Smooth muscle cell (in vitro differentiated cells): ENCODE results near the gene B4GALT6. TPM values are rescaled to one million over a fixed set of nuclear protein-coding genes. Genes with fewer than 3 reads are reported as not detected.

ENCODE experiments used
- DNase-seq: peaks from one replicate; lab custom pipeline; 2025; ENCODE audit not compliant: unreplicated experiment; lab: John Stamatoyannopoulos, UW
- H2AFZ ChIP-seq: fragments of 200-600 bp; sonication (generic); 2 replicates; pipeline ENCODE4 v1.6.0; 2016; ENCODE audit warnings: antibody characterized with exemption, low read depth, mild to moderate bottlenecking
- H3F3A ChIP-seq: fragments of 200-600 bp; sonication (generic); 2 replicates; pipeline ENCODE4 v1.6.0; 2017; ENCODE audit warnings: antibody characterized with exemption, low read depth
- H3K27ac ChIP-seq: fragments of 200-600 bp; sonication (generic); 2 replicates; pipeline ENCODE4 v1.5.1; 2016; ENCODE audit warnings: low read depth, mild to moderate bottlenecking
- H3K27me3 ChIP-seq: fragments of 200-600 bp; sonication (generic); 2 replicates; pipeline ENCODE4 v1.6.1; 2016; ENCODE audit warnings: low read depth, mild to moderate bottlenecking
- H3K36me3 ChIP-seq: fragments of 200-600 bp; sonication (generic); 2 replicates; pipeline ENCODE4 v1.5.1; 2016; ENCODE audit warnings: low read depth
- H3K4me1 ChIP-seq: fragments of 200-600 bp; sonication (generic); 2 replicates; pipeline ENCODE4 v1.5.1; 2016; ENCODE audit warnings: low read depth
- H3K4me2 ChIP-seq: fragments of 200-600 bp; sonication (generic); 2 replicates; pipeline ENCODE4 v1.6.0; 2016; ENCODE audit warnings: mild to moderate bottlenecking
- H3K4me3 ChIP-seq: fragments of 200-600 bp; sonication (generic); 2 replicates; pipeline ENCODE4 v1.5.1; 2016; ENCODE audit warnings: mild to moderate bottlenecking
- H3K79me2 ChIP-seq: fragments of 200-600 bp; sonication (generic); 2 replicates; pipeline ENCODE4 v1.6.0; 2016; ENCODE audit warnings: low read depth, mild to moderate bottlenecking
- H3K9ac ChIP-seq: fragments of 200-600 bp; sonication (generic); 2 replicates; pipeline ENCODE4 v1.6.0; 2016; ENCODE audit warnings: low read depth
- H3K9me3 ChIP-seq: fragments of 200-600 bp; sonication (generic); replicated peaks from 2 replicates; pipeline ENCODE4 v1.5.1; 2016; ENCODE audit warnings: low read depth
- H4K20me1 ChIP-seq: fragments of 200-600 bp; sonication (generic); 2 replicates; pipeline ENCODE4 v1.6.0; 2016; ENCODE audit warnings: low read depth
- CTCF ChIP-seq: fragments of 200-600 bp; sonication (generic); IDR thresholded peaks from 2 replicates; pipeline ENCODE4 v1.5.1; 2017; ENCODE audit warnings: borderline replicate concordance, mild to moderate bottlenecking, antibody characterized with exemption; ENCODE audit not compliant: insufficient read depth, poor library complexity, severe bottlenecking
- WGBS: methylation state at CpG from one replicate; pipeline ENCODE4 v1.1.7; 2016; ENCODE audit warnings: low lambda C conversion rate; 5-methylcytosine and 5-hydroxymethylcytosine counted together
- polyA plus RNA-seq: library from polyadenylated mRNA; unstranded; fragments of >200 nt; fragmentation: Nextera tagmentation; extraction: Ambion mirVana; gene quantifications from 2 replicates; pipeline ENCODE4 v1.2.1, GENCODE V29; 2016
- total RNA-seq: library from RNA; depleted of rRNA; stranded (reverse); fragments of >200 nt; gene quantifications from 2 replicates; pipeline ENCODE4 v1.2.3, GENCODE V29; 2014

B4GALT6 gene
- total and polyA plus RNA-seq, 2 experiments from 2014 or later: 4.0 to 15.1 TPM

- Histone ChIP-seq H4K20me1 (no peaks in the 10 kb centered on the region), H3K4me3 (no peak overlapping the region), H3K36me3 (no peaks in the 10 kb centered on the region), H3K27me3 (no peaks in the 10 kb centered on the region), H3F3A (no peaks in the 10 kb centered on the region), H3K27ac (no peak overlapping the region), H3K9me3 (no peaks in the 10 kb centered on the region), H2AFZ (no peak overlapping the region), H3K79me2 (no peaks in the 10 kb centered on the region), H3K4me1 (no peaks in the 10 kb centered on the region), H3K4me2 (no peak overlapping the region), H3K9ac (no peak overlapping the region)
- WGBS: 76% methylated on average over 7 of the region's 7 CpGs
- no peak for DNase-seq
- TF ChIP-seq CTCF: no peak
Observed at GRCh38 chr18:31719363-31720006, 35.1 kb upstream of the B4GALT6 start.

- no peak overlapping the region for H3K4me3 ChIP-seq
- H3K9me3 ChIP-seq: no peaks in the 10 kb centered on the region
- no peak overlapping the region for H3K4me2 ChIP-seq
- H3K27me3 ChIP-seq: no peaks in the 10 kb centered on the region
- WGBS: 98% methylated on average over 3 of the region's 3 CpGs
- no peak overlapping the region for H2AFZ ChIP-seq
- TF ChIP-seq CTCF: no peak
- no peaks in the 10 kb centered on the region for H3K79me2 ChIP-seq
- no peaks in the 10 kb centered on the region for H3K4me1 ChIP-seq
- H3K36me3 ChIP-seq: no peaks in the 10 kb centered on the region
- H3K27ac ChIP-seq: no peak overlapping the region
- H4K20me1 ChIP-seq: no peaks in the 10 kb centered on the region
- no peak overlapping the region for H3K9ac ChIP-seq
- no peaks in the 10 kb centered on the region for H3F3A ChIP-seq
- DNase-seq: no peak
Observed at GRCh38 chr18:31718386-31718785, 34.0 kb upstream of the B4GALT6 start.

GRCh38 chr18:31716362-31716761 lies 32.0 kb upstream of the B4GALT6 start:
- Histone ChIP-seq H3K79me2 (no peaks in the 10 kb centered on the region), H3K4me3 (no peak overlapping the region), H3K27me3 (no peaks in the 10 kb centered on the region), H3K27ac (no peak overlapping the region), H4K20me1 (no peaks in the 10 kb centered on the region), H3K4me2 (no peak overlapping the region), H3K36me3 (no peaks in the 10 kb centered on the region), H3K4me1 (no peaks in the 10 kb centered on the region), H3F3A (no peaks in the 10 kb centered on the region), H3K9me3 (no peaks in the 10 kb centered on the region), H2AFZ (no peak overlapping the region), H3K9ac (no peak overlapping the region)
- WGBS: 68% methylated on average over 3 of the region's 3 CpGs
- no peak for TF ChIP-seq CTCF
- DNase-seq: no peak
